ENCODE data around the gene LAMTOR3. TPM values are rescaled to one million over a fixed set of nuclear protein-coding genes. Genes with fewer than 3 reads are reported as not detected.
A peak's percentile ranks its signal among the peaks of the same experiment; 100 is the strongest.

LAMTOR3 gene
- total and polyA plus RNA-seq, 9 donors: 36.5 to 53.4 (median 44.0) TPM

DNA sequence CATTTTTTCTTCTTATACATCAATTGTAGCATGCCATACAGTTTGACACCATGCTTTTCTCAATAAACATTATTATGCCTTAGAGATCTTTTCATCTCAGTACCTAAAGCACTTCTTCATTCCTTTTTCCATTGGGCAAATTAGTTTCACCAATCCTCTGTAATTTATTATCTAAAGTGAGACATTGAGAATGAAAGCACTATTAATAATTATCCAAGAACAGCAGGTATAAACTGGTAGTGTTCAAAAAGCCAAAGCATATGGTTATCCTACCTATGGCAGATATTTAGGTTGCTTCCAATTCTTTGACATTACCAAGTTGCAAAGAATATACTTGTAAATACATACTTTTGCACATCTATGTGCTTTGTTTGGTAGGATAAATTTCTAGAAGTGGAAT is 15.6 kb downstream of the LAMTOR3 start:
- intact Hi-C loops (cut with DNase I): no loop called here
- H3K36me3 ChIP-seq: no peaks in the 10 kb centered on the region
- TF ChIP-seq POLR2A (IDR thresholded peaks at IDR 0.05) (no peak), EP300 (IDR thresholded peaks at IDR 0.05) (no peak)
- TF ChIP-seq, protein P1, sequence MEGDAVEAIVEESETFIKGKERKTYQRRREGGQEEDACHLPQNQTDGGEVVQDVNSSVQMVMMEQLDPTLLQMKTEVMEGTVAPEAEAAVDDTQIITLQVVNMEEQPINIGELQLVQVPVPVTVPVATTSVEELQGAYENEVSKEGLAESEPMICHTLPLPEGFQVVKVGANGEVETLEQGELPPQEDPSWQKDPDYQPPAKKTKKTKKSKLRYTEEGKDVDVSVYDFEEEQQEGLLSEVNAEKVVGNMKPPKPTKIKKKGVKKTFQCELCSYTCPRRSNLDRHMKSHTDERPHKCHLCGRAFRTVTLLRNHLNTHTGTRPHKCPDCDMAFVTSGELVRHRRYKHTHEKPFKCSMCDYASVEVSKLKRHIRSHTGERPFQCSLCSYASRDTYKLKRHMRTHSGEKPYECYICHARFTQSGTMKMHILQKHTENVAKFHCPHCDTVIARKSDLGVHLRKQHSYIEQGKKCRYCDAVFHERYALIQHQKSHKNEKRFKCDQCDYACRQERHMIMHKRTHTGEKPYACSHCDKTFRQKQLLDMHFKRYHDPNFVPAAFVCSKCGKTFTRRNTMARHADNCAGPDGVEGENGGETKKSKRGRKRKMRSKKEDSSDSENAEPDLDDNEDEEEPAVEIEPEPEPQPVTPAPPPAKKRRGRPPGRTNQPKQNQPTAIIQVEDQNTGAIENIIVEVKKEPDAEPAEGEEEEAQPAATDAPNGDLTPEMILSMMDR (IDR thresholded peaks at IDR 0.05): no peak

DNA sequence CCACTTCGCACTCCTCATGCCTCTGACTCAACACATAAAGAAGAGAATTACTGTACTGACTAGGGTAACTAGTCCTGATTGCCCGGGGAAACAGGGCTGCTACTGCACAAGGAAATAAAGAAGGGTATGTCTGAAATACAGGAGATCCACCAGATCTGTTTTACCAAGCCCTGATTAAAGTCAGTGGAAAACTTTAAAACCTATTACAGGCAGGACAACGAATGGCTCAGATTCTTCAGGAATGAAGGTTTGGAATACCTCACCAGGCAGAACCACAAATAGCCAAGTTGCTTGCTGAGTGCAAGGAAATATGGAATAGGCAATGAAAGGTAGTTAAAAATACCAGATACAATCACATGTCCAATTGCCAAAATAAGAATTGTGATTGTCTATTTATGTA is 17.3 kb downstream of the LAMTOR3 start:
- Histone ChIP-seq H3K4me1 (ENCODE audit: insufficient read depth) (no peaks in the 10 kb centered on the region), H3K27ac (no peak overlapping the region), H3K9me3 (no peaks in the 10 kb centered on the region), H3K36me3 (no peaks in the 10 kb centered on the region), H3K27me3 (no peaks in the 10 kb centered on the region), H3K4me3 (no peak overlapping the region)
- intact Hi-C loops (cut with DNase I): no loop called here
- TF ChIP-seq, protein P1 (IDR thresholded peaks at IDR 0.05): no peak
- TF ChIP-seq POLR2A (IDR thresholded peaks at IDR 0.05) (no peak), EP300 (IDR thresholded peaks at IDR 0.05) (no peak)
- WGBS, 3 donors: 83 to 89% (median 87%) methylated on average over 3 of the region's 3 CpGs
- no peak for DNase-seq

More for the DNA sequence above, 15.6 kb downstream of the LAMTOR3 start:
- H3K27ac ChIP-seq: no peak overlapping the region
- no peaks in the 10 kb centered on the region for H3K4me1 ChIP-seq (ENCODE audit: insufficient read depth)
- no peak for DNase-seq
- no peak overlapping the region for H3K4me3 ChIP-seq
- H3K27me3 ChIP-seq: no peaks in the 10 kb centered on the region
- no peaks in the 10 kb centered on the region for H3K9me3 ChIP-seq

- no peak overlapping the region for H3K4me3 ChIP-seq
- H3K9me3 ChIP-seq: no peaks in the 10 kb centered on the region
- H3K36me3 ChIP-seq: no peaks in the 10 kb centered on the region
- H3K27ac ChIP-seq: no peak overlapping the region
- TF ChIP-seq, protein P1 (IDR thresholded peaks at IDR 0.05): no peak
- TF ChIP-seq EP300 (IDR thresholded peaks at IDR 0.05): no peak
- H3K27me3 ChIP-seq: no peaks in the 10 kb centered on the region
- no peaks in the 10 kb centered on the region for H3K4me1 ChIP-seq (ENCODE audit: insufficient read depth)
- no peak for DNase-seq
- intact Hi-C loops (cut with DNase I): no loop called here
Measured at GRCh38 chr4:99875071-99875470, 19.2 kb downstream of the LAMTOR3 start.

- no peak overlapping the region for H3K27ac ChIP-seq
- TF ChIP-seq, protein P1 (IDR thresholded peaks at IDR 0.05): no peak
- TF ChIP-seq EP300 (IDR thresholded peaks at IDR 0.05) (no peak), POLR2A (IDR thresholded peaks at IDR 0.05) (no peak)
- intact Hi-C loops (cut with DNase I): no loop called here
- no peak overlapping the region for H3K4me3 ChIP-seq
- no peaks in the 10 kb centered on the region for H3K9me3 ChIP-seq
- H3K27me3 ChIP-seq: no peaks in the 10 kb centered on the region
- peaks cover 3% of the 10 kb centered on the region for H3K4me1 ChIP-seq (ENCODE audit: insufficient read depth)
- no peak for DNase-seq
- no peaks in the 10 kb centered on the region for H3K36me3 ChIP-seq
Measured at GRCh38 chr4:99872570-99872969, 21.7 kb downstream of the LAMTOR3 start.

DNA sequence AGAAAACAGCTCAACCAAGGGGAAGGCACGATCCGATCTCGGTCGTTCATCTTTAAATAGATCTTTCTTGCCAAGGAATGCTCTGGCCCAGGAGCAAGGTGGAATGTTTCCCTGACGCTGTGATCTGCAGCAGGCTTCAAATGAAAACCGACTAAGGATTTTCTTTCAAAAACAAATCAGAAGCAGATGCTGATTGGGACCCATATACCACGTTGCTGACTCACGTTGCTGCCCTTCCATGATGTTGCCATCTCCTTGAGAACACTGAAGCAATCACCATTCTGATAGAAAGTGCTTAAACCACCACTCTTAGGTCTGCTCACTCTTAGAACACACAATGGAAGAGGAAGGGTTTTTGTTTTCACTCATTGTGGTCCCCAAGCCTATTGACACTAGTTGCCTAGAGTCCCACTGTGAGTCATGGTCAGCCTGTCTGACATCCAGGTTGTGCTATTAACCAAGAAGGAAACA is 26.1 kb downstream of the LAMTOR3 start:
- intact Hi-C loops (cut with DNase I): no loop called here
- Histone ChIP-seq H3K4me3 (no peak overlapping the region), H3K36me3 (no peaks in the 10 kb centered on the region), H3K4me1 (ENCODE audit: insufficient read depth) (peaks cover 5% of the 10 kb centered on the region), H3K27me3 (no peaks in the 10 kb centered on the region), H3K27ac (peak overlapping the region in 1 of 2 donors; percentile 43), H3K9me3 (no peaks in the 10 kb centered on the region)
- DNase-seq: no peak
- TF ChIP-seq, protein P1 (IDR thresholded peaks at IDR 0.05): no peak
- TF ChIP-seq POLR2A (IDR thresholded peaks at IDR 0.05) (no peak), EP300 (IDR thresholded peaks at IDR 0.05) (no peak)
- WGBS, 3 donors: 18 to 29% (median 27%) methylated on average over 8 of the region's 8 CpGs
